GM19395 (cell line): ENCODE data around the gene KRT77.
"Not testable (repeated sequence)": the region's sequence is repeated elsewhere in the genome, so short reads cannot be mapped to it uniquely, and the experiment has no call there.

Experiments used
- ATAC-seq: cut with Tn5 transposase; IDR thresholded peaks from one replicate; pipeline ENCODE4 v1.9.1; 2021; ENCODE audit warnings: mild to moderate bottlenecking, moderate library complexity; ENCODE audit not compliant: unreplicated experiment

The KRT77 gene

DNA sequence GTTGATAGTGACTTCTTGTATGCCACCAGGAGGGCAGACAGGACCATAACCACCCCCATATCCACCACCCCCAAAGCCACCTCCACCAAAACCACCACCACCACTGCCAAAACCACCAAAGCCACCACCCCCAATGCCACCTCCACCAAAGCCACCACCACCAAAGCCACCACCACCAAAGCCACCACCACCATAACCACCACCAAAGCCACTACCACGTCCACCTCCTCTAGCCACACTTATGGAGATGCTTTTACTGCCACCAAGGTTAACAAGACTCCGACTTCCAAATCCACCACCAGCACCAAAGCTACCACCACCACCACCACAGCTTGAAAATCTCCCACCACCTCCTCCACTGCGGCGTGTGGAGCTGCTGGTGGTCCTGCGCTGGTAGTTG, 23.4 kb downstream of the KRT77 start:
- no peak for ATAC-seq

DNA sequence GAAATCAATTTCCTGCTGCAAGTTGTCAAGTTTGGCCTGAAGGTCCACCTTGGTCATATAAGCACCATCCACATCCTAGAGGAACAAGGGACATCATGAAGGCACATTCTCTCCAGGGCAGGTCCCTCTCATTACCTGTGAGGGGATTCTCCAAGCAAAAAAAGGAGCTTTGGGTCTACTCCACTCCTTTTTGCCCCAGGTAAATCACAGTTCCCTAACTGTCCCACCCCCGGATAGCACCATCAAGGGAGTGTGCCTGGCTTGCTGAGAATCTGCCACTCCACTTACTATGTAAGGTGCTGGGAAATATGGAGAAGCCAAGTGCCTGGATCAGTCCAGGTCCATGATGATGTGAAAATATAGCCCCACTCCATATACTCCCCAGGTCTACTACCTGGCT, 25.7 kb downstream of the KRT77 start:
- no peak for ATAC-seq

DNA sequence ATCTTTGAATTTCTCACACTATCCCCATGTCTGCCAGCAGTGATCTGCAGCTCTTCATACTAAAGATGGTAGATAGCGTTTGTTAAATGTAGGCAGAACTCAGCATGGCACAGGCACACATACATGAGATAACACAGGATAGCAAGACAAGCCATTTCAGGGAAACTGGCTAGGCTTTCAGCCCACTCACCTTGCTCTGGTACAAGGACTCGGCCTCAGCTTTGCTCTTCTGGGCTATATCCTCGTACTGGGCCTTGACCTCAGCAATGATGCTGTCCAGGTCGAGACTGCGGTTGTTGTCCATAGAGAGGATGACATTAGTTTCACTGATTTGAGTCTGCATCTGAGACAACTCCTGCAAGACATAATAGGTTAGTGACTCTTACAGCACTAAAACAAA, 26.2 kb downstream of the KRT77 start:
- ATAC-seq = no peak

DNA sequence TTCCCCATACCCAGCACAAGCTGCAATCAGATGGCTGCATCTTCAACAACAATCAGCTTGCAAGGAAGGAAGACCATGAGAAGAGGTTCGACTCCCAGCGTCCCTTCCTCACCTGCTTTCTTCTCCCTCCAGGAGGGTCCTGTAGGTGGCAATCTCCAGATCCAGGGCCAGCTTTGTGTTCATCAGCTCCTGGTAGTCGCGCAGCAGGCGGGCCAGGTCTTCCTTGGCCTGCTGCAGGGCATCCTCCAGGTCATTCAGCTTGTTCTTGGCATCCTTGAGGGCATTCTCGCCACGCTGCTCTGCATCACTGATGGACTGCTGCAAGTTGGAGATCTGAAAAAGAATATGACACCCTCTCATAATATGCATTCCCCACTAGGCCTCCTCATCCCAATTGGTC, 27.2 kb downstream of the KRT77 start:
- ATAC-seq = no peak

DNA sequence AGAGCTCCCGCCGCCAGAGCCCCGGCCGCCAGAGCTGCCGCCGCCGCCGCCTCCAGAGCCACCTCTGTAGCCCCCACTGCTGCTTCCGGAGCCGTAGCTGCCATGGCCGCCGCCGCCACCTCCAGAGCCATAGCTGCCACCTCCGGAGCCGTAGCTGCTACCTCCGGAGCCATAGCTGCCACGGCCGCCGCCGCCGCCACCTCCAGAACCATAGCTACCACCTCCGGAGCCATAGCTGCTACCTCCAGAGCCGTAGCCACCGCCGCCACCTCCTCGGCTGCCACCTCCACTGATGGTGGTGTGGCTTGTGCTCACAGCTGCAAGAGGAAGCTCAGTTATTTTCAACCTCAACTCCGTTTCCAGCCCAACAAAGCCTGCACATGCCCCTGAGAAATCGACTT, 28.0 kb downstream of the KRT77 start:
- no peak for ATAC-seq

DNA sequence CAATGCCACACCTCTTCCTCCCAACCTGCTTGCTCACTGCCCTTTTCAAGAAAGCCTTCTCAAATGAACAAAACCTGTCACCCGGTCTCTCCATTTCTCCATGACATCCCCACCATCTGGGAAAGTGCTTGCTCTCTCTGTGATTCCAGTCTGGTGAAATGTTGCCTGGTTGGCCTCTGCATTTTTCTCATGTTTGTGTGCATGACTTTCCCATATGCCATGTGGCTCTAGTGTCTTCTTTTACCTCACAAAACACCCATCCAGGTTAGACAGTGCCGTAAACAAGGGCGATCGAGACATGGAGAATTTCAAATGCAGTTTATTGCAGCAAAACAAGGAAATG, 28.9 kb downstream of the KRT77 start:
- ATAC-seq = no peak

DNA sequence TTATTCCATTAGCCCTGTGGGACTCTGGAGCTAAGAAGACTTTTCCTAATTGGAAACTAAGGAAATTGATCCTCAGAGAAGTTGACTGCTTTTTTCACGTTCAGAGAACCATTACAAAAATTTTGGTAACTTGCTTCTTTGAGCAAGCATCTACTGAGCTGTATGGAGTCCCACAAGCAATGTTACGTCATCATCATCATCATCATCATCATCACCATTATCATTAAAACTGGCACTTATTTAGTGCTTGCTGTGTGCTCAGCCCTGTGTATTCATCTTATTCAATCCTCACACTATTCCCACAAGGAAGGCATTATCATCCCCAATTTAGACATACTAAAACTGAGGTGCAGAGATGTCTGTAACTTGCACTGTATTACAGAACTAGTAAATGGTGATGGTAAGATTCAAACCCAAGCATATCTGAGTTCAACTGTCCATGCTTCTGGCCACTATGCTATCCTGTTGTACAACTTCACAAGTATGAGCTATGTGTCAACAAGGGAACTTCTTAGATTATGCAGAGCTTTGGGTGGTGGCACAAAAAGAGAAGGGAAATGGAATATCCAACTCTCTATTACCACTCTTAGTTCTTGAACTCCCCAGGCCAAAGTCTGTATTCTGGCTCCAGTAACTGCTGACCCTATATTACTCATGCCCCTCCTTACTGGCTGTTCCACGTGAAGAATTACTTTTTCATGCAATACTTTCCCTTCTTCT, 29.5 kb downstream of the KRT77 start:
- no peak for ATAC-seq

DNA sequence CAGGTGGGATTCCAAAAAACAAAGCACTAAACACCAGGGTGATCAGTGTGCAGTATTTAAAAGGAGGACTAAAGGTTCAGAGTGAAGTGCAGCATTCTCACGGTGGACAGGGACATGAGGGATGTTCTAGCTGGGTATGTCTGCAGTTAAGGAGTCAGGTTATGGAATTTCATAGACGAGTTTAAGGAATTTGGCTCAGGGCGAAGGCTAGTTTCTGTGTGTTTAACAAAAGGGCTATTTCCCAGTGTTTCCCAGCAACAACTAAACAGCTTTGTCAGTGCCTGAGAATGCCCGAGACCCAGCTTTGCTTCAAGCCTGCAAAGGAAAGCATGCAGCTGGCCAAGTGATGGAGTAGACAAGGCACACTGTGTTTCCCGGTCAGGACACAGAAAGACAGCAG, 30.1 kb downstream of the KRT77 start:
- ATAC-seq = no peak

DNA sequence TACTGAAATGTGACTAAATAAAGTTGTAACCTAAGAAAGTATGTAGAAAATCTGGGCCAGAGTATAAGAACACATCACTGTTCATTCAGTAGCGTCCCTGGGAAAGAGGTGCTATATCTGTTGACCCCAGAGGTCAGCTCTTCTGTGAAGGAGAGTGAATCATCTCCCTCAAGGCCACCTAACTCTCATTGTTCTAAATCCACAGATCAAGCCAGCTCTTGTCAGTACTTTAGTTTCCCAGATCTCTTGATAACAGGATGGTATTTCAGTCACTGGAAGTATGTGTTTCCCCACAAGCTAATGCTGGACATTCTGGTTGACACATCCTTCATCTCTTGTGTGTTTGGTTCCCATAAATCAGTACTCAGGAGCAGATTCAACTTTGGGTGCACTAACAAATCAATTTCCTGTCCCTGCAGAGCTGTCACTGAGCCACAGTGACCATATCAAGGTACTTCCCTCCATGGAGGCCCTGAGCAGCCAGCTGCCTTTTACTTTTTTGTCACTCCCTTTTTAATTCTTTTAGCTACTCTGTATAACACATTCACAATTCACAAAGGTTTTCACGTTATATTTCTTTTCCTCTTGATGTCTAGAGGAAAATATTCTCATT, 30.9 kb downstream of the KRT77 start:
- ATAC-seq = no peak

DNA sequence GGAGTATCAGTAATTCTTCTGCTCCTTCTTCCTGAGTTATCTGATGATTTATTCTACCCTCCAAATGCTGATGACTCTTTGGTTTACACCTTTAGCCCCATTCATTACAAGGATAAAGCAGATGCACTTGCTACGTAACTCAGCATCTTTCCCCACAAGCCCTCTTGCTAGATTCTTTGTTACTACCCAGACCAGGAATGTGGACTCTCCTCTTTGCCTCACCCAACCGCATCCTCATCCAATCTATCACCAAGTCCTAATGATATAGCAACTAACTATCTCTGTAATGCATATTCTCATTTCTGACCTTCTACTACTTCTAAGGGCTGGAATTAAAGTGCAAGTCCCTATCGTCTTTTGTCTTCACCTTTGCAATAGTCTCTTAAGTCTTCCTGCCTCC, 32.4 kb downstream of the KRT77 start:
- no peak for ATAC-seq

DNA sequence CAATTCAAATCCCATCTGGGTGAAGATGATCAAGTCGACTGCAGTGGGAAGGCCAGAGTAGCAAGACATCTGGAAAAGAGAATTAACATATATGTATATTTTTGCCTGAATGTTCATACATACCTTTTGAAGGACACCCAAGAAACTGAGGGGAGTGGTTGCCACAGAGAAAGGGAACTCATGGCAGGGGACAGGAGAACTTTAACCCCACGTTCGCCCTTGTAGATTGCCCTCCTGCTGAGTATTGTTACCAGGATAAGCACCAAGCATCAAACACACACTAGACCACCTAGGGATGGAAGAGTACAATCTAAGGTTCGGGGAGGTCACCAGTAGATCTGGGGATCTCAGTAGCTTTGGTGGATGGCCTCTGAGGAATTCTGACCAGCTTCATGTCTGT, 32.8 kb downstream of the KRT77 start:
- no peak for ATAC-seq

DNA sequence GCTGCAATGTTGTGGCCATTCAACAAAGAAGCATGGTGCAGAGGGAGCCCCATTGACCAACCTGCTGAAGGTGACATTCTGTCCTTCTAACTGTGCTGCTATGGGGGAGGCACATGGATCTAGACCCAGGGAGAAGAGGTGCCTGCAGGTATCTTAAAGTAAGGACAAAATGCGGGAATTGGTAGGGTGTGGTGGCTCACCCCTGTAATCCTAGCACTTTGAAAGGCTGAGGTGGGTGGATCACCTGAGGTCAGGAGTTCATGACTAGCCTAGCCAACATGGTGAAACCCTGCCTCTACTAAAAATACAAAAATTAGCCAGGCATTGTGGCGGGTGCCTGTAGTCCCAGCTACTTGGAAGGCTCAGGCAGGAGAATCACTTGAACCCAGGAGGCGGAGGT, 33.4 kb downstream of the KRT77 start:
- not testable (repeated sequence) for ATAC-seq

DNA sequence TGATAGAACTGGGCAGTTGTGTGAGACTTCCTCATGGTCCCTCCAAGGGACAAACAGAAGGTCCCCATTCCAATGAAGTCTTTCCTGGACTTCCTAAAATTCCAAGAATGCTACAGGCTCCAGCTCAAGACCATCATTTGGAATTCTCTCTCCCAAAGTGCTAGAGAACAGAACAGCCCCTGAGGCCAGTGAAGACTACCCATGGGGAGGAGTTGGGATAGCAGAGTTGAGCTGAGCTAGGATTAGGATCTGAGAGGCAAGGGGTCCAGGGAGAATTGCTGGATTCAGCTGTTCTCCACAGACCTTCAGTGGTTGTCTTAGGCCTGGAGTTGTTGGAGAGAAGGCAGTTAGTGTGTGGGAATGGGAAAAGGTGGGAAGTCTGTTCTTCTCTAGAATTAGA, 33.9 kb downstream of the KRT77 start:
- ATAC-seq = no peak

DNA sequence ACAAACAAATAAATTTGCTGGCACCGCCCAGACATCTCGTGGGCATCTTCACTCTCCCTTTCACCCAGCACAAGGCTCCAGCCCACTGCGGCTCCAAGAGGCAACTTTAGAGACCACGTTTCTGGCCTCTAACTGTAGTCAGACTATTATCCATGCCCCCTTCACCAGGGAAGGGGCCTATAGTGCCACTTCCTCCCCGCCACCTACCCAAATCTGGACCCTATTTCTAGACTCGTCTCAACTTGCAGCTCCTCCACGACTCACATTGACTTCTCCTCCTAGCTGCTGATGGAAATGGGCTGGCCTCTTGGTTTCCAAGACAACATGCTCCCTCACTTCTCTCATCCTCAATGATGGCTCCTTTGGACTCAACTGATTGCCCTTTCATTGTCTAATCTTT, 35.4 kb downstream of the KRT77 start:
- no peak for ATAC-seq

DNA sequence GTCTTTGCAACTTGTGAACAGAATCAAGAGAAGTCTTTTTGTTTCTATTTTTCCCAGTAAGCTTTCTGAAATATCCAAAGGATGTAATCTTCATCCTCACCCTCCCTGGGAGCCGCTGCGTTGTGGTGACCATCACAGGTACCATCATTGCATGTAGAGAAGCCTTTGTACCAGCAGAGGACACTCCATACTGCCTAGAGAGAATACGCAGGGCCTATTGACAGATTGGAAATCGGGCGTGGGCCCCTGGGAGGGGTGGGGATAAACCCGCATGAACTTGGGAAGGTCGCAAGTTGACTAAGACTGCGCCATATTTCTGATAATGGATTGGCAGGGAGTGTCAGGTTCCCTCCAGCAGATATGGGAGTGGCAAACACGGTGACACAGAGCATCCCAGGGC, 35.8 kb downstream of the KRT77 start:
- ATAC-seq = no peak

DNA sequence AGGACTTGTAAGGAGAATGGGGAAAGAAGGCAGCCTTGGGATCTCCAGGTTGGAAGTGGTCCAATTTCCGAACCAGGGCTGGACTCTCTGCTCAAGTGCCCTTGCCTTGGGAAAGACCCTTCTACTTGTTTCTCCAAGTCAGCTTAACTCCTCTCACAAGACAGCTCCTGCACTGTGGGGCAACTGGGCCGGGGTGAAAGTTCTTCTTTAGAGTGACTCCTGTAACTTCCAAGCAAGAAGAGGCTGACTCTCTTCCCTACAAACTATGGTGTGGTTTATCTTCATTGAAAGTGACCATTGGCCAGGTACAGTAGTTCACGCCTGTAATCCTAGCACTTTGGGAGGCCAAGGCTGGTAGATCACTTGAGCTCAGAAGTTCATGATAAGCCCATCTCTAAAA, 36.9 kb downstream of the KRT77 start:
- no peak for ATAC-seq

DNA sequence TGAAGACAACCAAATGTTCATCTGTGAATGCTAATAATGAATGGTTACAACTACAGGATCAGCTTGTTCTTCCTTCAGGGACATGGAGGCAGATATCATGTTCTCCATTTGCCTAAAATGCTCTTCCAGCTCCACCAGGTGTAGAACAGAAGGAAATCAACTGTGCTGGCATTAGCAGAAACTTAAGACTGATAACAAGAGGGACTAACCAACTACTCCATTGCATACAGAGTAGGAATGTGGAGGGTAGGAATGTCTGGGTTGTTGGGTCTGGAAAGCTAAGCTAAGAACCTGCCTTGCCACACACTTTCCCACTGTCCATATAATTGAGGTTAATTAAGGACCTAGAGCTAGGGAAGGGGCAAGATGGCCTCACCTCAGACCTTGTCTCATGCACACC, 39.9 kb downstream of the KRT77 start:
- no peak for ATAC-seq

DNA sequence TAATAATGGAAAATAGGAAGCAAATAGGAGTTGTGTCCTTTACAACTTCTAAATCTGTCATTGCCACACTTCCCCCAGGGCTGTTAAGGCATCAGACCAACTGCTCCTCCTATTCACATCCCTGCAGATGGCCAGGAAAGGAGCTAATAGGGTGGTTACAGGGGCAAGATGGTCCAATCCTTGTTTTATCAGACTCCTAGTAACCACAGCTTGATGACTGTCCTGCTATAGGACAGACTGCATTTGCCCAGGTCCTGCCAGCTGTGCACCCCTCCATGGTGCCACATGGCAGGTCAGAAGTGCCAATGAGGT, 40.5 kb downstream of the KRT77 start:
- no peak for ATAC-seq

DNA sequence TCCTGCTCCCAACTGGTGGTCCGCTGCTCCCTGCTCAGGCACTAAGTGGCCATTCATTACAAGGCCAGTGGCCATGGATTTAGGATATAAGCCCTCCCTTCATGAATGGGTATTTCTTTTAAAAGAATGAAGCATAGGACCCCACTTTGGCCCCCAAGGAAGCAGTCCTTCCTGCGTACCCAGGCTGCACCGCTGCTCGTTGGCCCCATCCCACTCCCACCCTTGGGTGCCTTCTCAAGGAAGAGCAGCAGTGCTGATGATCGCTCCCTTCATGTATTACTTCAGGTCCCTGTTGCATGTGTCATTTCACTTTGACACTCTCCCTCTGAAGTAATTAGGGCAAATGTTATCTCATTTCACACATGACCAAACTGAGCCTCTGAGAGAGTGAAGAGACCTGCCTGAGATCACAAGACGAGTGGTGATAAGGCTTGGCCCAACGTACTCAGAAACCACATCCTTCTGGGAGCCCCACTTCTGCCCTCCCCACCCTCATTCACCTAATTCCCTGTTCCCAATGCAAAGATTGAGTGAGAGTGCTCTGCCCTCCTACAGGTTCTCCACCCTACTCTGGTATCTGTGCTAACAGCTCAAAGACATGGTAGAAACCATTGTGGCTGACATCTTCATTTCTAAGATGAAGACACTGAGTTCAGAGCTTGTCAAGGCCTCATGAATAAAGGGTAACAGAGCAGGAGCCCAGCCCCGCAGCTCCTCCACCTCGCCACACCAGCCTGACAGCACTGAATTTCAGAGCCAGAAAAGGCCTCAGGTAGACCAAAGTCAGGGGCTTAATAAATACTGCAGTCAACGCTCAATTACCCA, 41.0 kb downstream of the KRT77 start:
- no peak for ATAC-seq

DNA sequence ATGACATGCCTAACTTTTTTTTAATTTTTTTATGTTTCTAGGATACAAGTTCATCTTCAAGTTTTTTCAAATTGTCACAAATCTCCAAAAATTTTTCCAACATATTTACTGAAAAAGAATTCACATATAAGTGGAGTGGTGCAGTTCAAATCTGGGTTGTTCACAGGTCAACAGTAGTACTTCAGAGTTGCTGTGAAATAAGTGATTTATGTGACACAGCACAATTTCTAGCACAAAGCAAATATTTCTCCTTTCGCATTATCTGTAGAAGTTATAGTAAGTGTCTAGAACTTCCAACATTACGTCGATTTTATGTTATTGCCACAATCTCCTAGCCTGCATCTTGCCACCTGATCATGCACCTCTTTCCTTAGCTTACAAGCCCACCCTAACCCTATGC, 41.7 kb downstream of the KRT77 start:
- ATAC-seq = no peak

DNA sequence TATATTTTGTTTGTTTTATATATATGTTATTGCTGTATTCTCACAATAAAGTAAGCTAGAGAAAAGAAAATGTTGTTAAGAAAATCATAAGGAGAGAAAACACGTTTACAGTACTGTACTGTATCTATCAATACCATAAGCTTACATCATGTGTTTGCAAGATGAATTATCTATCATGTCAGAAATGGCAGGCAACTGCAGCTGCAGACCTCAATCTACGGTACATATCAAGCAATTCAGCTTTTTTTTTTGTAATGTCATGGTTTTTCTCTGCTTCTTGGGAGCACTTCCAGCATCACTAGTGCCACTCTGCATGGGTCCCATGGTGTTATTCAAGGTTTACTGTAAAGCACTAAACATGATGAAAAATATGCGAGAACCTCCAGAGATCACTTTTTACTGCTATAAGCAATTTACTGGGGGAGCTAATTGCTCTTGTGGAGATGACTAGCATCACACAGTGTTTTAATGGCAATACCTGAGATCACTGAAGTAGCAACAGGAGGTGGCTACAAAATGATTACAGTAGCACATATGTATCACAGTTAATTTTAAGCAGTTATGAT, 42.3 kb downstream of the KRT77 start:
- ATAC-seq = no peak

DNA sequence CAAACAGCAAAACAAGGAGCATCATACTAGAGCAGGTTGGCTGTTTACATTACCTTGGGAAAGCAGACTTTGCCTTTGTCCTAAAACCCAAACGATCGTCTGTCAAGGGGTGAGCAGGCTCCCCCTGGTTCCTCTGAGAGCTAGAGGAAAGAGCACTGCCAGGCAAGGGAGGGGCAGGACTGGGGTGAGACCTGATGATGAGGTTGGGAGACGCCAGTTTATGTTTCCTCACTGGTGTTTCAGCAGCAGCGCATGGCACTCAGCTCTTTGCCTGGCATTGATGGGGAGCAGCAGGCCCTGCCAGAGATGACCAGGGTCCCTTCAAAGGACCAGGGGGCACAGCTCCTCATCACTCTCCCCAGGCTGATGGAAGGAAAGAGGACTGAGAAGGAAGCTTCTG, 43.4 kb downstream of the KRT77 start:
- ATAC-seq = no peak
